NCI-H146 treated with DMSO at 0.1 percent for 48 hours (cell line): Measurements from ENCODE around the gene SCAND1.

ENCODE experiments used
- DNase-seq: peaks from one replicate; lab custom pipeline; 2025; ENCODE audit not compliant: unreplicated experiment; lab: John Stamatoyannopoulos, UW

Gene SCAND1

DNA sequence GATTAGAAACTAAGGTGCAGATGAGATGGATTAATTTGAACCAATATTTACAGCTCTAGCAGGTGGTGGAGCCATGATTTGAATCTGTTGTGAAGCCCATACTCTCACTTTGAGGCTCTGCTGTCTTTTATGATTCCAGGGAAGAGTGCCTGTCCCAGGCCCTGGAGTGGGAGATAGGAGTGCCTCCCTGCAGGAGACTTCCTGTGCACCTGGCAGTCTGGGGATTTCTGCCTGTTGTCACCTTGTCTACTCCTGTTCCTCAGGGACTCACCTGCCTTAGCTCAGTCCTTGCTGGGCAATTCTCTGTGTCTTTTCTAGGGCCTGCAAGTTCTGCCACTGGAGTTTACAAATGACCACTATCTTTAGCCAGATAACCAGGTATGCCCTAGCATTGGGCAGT is 46.3 kb downstream of the SCAND1 start:
- peak; percentile 79 for DNase-seq

DNA sequence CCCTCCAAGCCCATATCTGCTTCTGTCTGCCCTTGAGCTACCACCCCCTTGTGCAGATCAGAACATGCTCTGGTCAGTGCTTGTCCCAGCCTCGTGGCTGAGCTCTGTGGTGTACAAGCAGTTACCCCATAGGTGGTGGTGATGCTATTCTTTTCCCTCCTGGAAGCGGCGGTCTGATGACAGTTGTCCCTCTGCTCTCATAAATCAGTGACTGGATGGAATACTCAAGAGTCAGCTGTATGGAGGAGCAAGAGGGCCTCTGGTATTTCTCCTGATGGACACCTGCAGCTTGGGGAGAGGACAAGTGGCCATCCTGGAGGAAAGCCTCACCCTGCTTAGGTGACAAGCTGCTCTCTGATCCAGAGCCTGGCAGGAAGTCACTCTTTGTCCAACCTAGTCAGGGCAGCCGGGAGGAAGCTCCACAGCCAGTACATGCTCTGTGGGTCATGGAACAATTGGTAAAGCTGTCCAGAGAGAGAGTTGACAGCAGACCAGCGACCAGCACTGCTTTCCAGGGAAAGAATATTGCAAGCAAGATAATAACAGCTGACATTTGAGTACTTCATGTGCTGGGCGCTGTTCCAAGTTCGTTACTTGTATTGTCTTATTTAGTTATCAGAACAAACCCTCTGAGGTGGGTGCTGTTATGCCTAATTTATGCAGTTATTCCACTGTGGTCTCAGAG is 47.1 kb downstream of the SCAND1 start:
- peak; percentile 15 for DNase-seq

DNA sequence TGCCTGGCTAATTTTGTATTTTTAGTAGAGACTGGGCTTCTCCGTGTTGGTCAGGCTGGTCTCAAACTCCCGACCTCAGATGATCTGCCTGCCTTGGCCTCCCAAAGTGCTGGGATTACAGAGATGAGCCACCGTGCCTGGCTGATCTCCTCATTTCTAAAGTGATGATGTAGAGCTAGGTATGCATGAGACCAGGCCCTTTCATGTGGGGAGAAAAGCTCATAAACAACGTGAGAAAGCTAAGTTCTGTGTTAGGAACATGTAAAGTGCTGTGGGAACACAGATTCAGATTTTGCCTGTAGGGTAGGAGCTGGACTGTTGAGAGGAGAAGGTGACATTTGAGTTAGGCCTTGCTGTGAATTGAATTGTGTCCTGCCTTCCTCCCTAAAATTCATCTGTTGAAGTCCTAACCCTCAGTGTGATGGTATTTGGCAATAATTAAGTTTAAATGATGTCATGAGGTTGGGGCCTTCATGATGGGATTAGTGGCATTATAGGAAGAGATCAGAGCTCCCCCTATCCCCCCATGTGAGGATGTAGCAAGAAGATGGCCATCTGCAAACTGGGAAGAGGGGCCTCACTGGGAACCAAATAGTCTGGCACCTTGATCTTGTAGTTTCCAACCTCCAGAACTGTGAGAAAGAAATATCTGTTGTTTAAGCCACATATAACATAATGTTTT is 49.2 kb downstream of the SCAND1 start:
- no peak for DNase-seq

DNA sequence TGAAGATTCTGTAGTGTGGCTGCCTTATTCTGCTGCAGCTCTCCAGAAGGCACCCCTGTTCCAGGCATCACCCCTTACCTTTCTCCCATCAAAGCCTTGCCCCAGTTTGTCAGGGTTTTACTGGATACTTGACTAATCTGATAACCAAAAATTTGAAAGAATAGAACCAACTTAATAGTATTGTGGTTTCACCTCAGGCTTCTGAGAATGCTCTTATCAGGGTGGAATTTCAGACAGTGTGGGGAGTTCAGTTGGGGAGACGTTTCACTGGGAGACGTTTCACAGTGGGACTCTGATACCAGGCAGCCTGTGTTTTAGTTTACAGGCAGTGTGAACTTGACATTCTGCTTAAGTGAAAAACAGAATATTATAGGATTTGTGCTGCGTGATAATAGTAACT is 50.5 kb downstream of the SCAND1 start:
- DNase-seq = no peak
